Heart left ventricle (tissue), 13 donors: Measurements from ENCODE around the gene KCNQ2.

ENCODE experiments used
- CTCF ChIP-seq, 12 donors: fragments of 200-600 bp; sonication (generic) in 4 of 12; IDR thresholded peaks; one replicate each; pipeline versions ENCODE4 v1.5.0 to v1.8.0; 2018 to 2022; ENCODE audit warnings: antibody characterized with exemption in 12 of 12, mild to moderate bottlenecking in 5 of 12
- POLR2A ChIP-seq, 2 donors: fragments of 450-650 bp; IDR thresholded peaks; one replicate each; pipeline ENCODE4 v1.6.1; 2017; ENCODE audit warnings: antibody characterized with exemption in 2 of 2, mild to moderate bottlenecking in 2 of 2, moderate library complexity in 2 of 2
- donor health status: ischemic (EF 13 %, LVEDD 7.1; RV severe dilation, severe dysfunction).
- donor health status: DM: no; HTN: yes; CAD: no.
- donor health status: DM: no; HTN: no; CAD: no.
- donor health status: ischemic (EF 25% LVEDD 6.9; RV normal size, moderate dysfunction).
- donor health status: ischemic (EF 25% LVEDD 5.7; RV mildly dilated, moderate dysfunction).
- donor health status: ischemic (EF 35%, LVEDD 5.7; RV mildly dilated, moderate dysfunction).
- donor health status: nonischemic (EF 11% LVEDD 7.7; RV severe dilation, severe dysfunction).
- donor health status: DM: yes; HTN: yes; CAD: no.
- donor health status: PGD.
- donor health status: ischemic (EF 29% LVEDD 5.4; RV normal size, mild dysfunction).
- donor health status: nonischemic (EF 23%, LVEDD 6.1; RV moderate dilation, normal function).

DNA sequence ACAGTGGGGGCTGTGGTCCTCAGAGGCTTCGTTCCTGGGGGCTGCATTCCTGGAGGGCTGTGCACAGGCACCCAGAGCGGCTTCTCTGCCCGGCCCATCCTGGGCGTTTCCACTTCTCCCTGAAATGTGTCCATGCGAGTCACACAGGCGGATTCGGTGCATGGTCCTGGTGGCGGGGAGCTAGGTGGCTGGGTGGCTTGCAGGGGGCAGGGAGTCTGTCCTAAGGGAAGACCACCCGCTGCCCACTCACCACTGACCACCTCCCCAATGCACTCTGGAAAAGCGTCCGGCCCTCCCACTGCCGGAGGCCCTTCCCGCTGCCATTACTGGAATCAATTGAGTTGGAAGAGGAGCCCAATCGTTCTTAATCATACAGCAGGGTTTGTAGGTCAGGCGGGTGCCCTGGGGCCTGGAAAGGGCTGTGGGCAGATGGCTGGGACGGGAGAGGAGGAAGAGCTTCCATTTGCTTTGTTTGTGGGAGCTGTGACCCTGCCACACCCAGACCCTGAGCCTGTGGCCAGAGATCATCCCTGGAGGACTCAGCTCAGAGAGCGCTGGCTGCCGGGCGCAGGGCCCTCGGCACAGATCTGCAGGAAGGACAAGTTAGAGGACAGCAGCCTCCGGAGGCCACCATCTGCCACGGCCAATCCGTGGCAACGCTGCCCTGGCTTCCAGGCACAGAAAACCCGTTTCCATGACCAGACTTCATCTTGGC is 117.7 kb downstream of the KCNQ2 start:
- TF ChIP-seq POLR2A (IDR thresholded peaks at IDR 0.05) (no peak), CTCF (IDR thresholded peaks at IDR 0.05) (no peak)
